H1 (cell line): ENCODE data around the gene KAT5. TPM values are rescaled to one million over a fixed set of nuclear protein-coding genes. Genes with fewer than 3 reads are reported as not detected.
"Not testable (repeated sequence)": the region's sequence is repeated elsewhere in the genome, so short reads cannot be mapped to it uniquely, and the experiment has no call there.

ENCODE experiments used
- CTCF ChIA-PET: fragments of 300-600 bp; sonication (Branson Sonifier 250); formaldehyde crosslinking; loops from one replicate; lab custom pipeline; 2021; ENCODE audit not compliant: partially characterized antibody; lab: Charles Lee
- POLR2A ChIA-PET: fragments of 300-600 bp; sonication (Branson Sonifier 250); formaldehyde crosslinking; loops from one replicate; lab custom pipeline; 2021; ENCODE audit warnings: inconsistent platforms; ENCODE audit not compliant: partially characterized antibody; lab: Charles Lee
- DNase-seq, 2 experiments: peaks; one replicate each; pipeline versions ENCODE4 v3.0.0 to v3.0.0-alpha.2; 2010 to 2022; ENCODE audit warnings: low spot score in 2 of 2, low read depth in 1 of 2, mixed read lengths in 1 of 2
- FAIRE-seq: peaks from 2 replicates; lab custom pipeline; 2011; peaks lifted over from hg19 to GRCh38; lab: Jason Lieb, UNC
- H2AFZ ChIP-seq: 2 replicates; pipeline ENCODE4 v1.8.1; 2012; ENCODE audit warnings: low read length, inconsistent platforms
- H2AK5ac ChIP-seq: 2 replicates; pipeline ENCODE4 v1.6.1; 2013; ENCODE audit warnings: low read depth, low read length
- H2BK120ac ChIP-seq: replicated peaks from 2 replicates; pipeline ENCODE3; 2013; ENCODE audit warnings: low read depth, low read length, inconsistent platforms
- H2BK12ac ChIP-seq: 2 replicates; pipeline ENCODE4 v1.6.1; 2013; ENCODE audit warnings: low read depth, low read length
- H2BK15ac ChIP-seq: 2 replicates; pipeline ENCODE4 v1.6.1; 2013; ENCODE audit warnings: low read length
- H2BK20ac ChIP-seq: 2 replicates; pipeline ENCODE4 v1.6.1; 2013; ENCODE audit warnings: low read length
- H2BK5ac ChIP-seq: 2 replicates; pipeline ENCODE4 v1.6.1; 2013; ENCODE audit warnings: low read depth, low read length
- H3K14ac ChIP-seq: 2 replicates; pipeline ENCODE4 v1.6.1; 2013; ENCODE audit warnings: inconsistent platforms; ENCODE audit not compliant: insufficient read length
- H3K18ac ChIP-seq: 2 replicates; pipeline ENCODE4 v1.6.1; 2013; ENCODE audit warnings: low read length; ENCODE audit errors: extremely low read depth
- H3K23ac ChIP-seq: 2 replicates; pipeline ENCODE4 v1.6.1; 2013; ENCODE audit warnings: inconsistent platforms; ENCODE audit not compliant: insufficient read length
- H3K23me2 ChIP-seq: 2 replicates; pipeline ENCODE4 v1.6.1; 2013; ENCODE audit warnings: low read depth, low read length
- H3K27ac ChIP-seq: 2 replicates; pipeline ENCODE4 v1.6.1; 2011; ENCODE audit warnings: low read depth, low read length, inconsistent platforms
- H3K27me3 ChIP-seq, 4 experiments: replicated peaks in 1 of 4; 1 replicate in 1 of 4; 2 replicates in 3 of 4; pipeline versions ENCODE4 v1.6.1 to v1.8.1; 2011 to 2013; ENCODE audit warnings: low read length in 3 of 4, mild to moderate bottlenecking in 3 of 4, inconsistent platforms in 2 of 4, mixed read lengths in 2 of 4, moderate library complexity in 1 of 4; ENCODE audit not compliant: control insufficient read depth in 3 of 4, insufficient read depth in 3 of 4; ENCODE audit errors: extremely low read depth in 1 of 4
- H3K36me3 ChIP-seq, 4 experiments: 2 replicates each; pipeline versions ENCODE4 v1.6.1 to v1.8.1; 2011 to 2013; ENCODE audit warnings: mild to moderate bottlenecking in 4 of 4, low read length in 3 of 4, moderate library complexity in 2 of 4, control low read depth in 1 of 4, inconsistent platforms in 1 of 4; ENCODE audit not compliant: insufficient read depth in 4 of 4, control insufficient read depth in 2 of 4
- H3K4ac ChIP-seq: replicated peaks from 2 replicates; pipeline ENCODE3; 2013; ENCODE audit warnings: low read length, low read depth, mixed read lengths, inconsistent platforms; ENCODE audit not compliant: insufficient read length
- H3K4me1 ChIP-seq, 4 experiments: replicated peaks in 1 of 4; 1 replicate in 1 of 4; 2 replicates in 3 of 4; pipeline versions ENCODE4 v1.6.1 to v1.8.1; 2011 to 2013; ENCODE audit warnings: low read length in 3 of 4, inconsistent platforms in 2 of 4, mixed read lengths in 1 of 4; ENCODE audit not compliant: insufficient read depth in 4 of 4, control insufficient read depth in 3 of 4
- H3K4me2 ChIP-seq, 2 experiments: 2 replicates each; pipeline versions ENCODE4 v1.6.1 to v1.8.1; 2011 to 2013; ENCODE audit warnings: low read depth in 2 of 2, low read length in 2 of 2, control low read depth in 1 of 2, inconsistent platforms in 1 of 2, mild to moderate bottlenecking in 1 of 2; ENCODE audit not compliant: insufficient read depth in 1 of 2
- H3K4me3 ChIP-seq, 4 experiments: fragments of 200-600, 300-600 bp in 1 of 4; sonication (generic), shearing (Covaris generic), sonication (Bioruptor Twin) in 1 of 4; 2 replicates each; pipeline versions ENCODE4 v1.5.1 to v1.8.1; 2011 to 2016; ENCODE audit warnings: low read length in 4 of 4, low read depth in 3 of 4, control low read depth in 2 of 4, inconsistent platforms in 2 of 4, mild to moderate bottlenecking in 2 of 4, mixed read lengths in 1 of 4, moderate library complexity in 1 of 4; ENCODE audit not compliant: insufficient read depth in 2 of 4; ENCODE audit errors: extremely low read depth in 1 of 4
- H3K56ac ChIP-seq: replicated peaks from 2 replicates; pipeline ENCODE3; 2013; ENCODE audit warnings: low read depth, mild to moderate bottlenecking, mixed read lengths, low read length, inconsistent platforms; ENCODE audit not compliant: insufficient read length
- H3K79me1 ChIP-seq: 2 replicates; pipeline ENCODE4 v1.6.1; 2013; ENCODE audit warnings: low read depth, low read length, control low read depth
- H3K79me2 ChIP-seq, 2 experiments: 2 replicates each; pipeline versions ENCODE4 v1.6.1 to v1.8.1; 2012 to 2013; ENCODE audit warnings: low read length in 2 of 2, mild to moderate bottlenecking in 2 of 2, inconsistent platforms in 1 of 2; ENCODE audit not compliant: insufficient read depth in 2 of 2, control insufficient read depth in 1 of 2
- H3K9ac ChIP-seq, 4 experiments: replicated peaks in 1 of 4; 1 replicate in 1 of 4; 2 replicates in 3 of 4; pipeline versions ENCODE4 v1.6.1 to v1.8.1; 2011 to 2013; ENCODE audit warnings: low read depth in 3 of 4, low read length in 3 of 4, control low read depth in 2 of 4, mild to moderate bottlenecking in 2 of 4, moderate library complexity in 2 of 4, inconsistent platforms in 1 of 4; ENCODE audit errors: extremely low read depth in 1 of 4
- H3K9me3 ChIP-seq, 2 experiments: 2 replicates each; pipeline versions ENCODE4 v1.6.1 to v1.8.1; 2012 to 2013; ENCODE audit warnings: mild to moderate bottlenecking in 2 of 2, moderate library complexity in 2 of 2, control low read depth in 1 of 2, inconsistent platforms in 1 of 2, low read depth in 1 of 2, low read length in 1 of 2, mixed read lengths in 1 of 2; ENCODE audit not compliant: insufficient read depth in 2 of 2
- H4K20me1 ChIP-seq, 2 experiments: replicated peaks in 1 of 2; 2 replicates each; pipeline versions ENCODE3 to v1.8.1; 2011 to 2013; ENCODE audit warnings: inconsistent platforms in 2 of 2, low read length in 2 of 2, mild to moderate bottlenecking in 1 of 2; ENCODE audit not compliant: insufficient read depth in 2 of 2, control insufficient read depth in 1 of 2
- H4K5ac ChIP-seq: 2 replicates; pipeline ENCODE4 v1.6.1; 2013; ENCODE audit warnings: low read length, low read depth, mixed read lengths, inconsistent platforms; ENCODE audit not compliant: insufficient read length
- H4K8ac ChIP-seq: 2 replicates; pipeline ENCODE4 v1.8.0; 2013; ENCODE audit warnings: mild to moderate bottlenecking, moderate library complexity, low read length, inconsistent platforms; ENCODE audit not compliant: insufficient read depth; ENCODE audit errors: extremely low read depth
- H4K91ac ChIP-seq: replicated peaks from 2 replicates; pipeline ENCODE3; 2013; ENCODE audit warnings: low read length, mixed read lengths, inconsistent platforms; ENCODE audit not compliant: insufficient read length
- WGBS, 2 experiments: shearing (Covaris generic) in 1 of 2; methylation state at CpG; one replicate each; pipeline versions ENCODE4 v1.1.6 to v1.1.7; 2013 to 2015; ENCODE audit warnings: low lambda C conversion rate in 2 of 2, mixed read lengths in 2 of 2, inconsistent platforms in 1 of 2, low coverage in 1 of 2, missing lambda C conversion rate in 1 of 2; ENCODE audit not compliant: insufficient replicate concordance in 2 of 2, insufficient coverage in 1 of 2, insufficient read length in 1 of 2; ENCODE audit errors: extremely low coverage in 1 of 2, missing lambda C conversion rate in 1 of 2; 5-methylcytosine and 5-hydroxymethylcytosine counted together
- polyA plus RNA-seq, 7 experiments: library from polyadenylated mRNA; depleted of rRNA in 3 of 7; stranded (reverse) in 5 of 7; unstranded in 2 of 7; fragments of >200 nt in 5 of 7; fragments of 200-250 nt in 2 of 7; gene quantifications; 1 replicate in 5 of 7; 2 replicates in 1 of 7; 4 replicates in 1 of 7; pipeline versions ENCODE4 v1.2.1 to v1.2.3, GENCODE V29; 2011 to 2013; ENCODE audit warnings: missing spikeins in 2 of 7, mixed read lengths in 2 of 7
- total RNA-seq: library from RNA; stranded (reverse); fragmentation: NEBNext Ultra II Directional; extraction: Animal tissue kit (Norgen Biotek cat#: 25700); gene quantifications from 2 replicates; pipeline ENCODE4 v1.2.1, GENCODE V29; 2021

Gene KAT5
- total and polyA plus RNA-seq, 2 of the 8 experiments (the other 6 are each of a cell fraction or from before 2014, with no cell fraction given) = 26.7 to 37.4 TPM

DNA sequence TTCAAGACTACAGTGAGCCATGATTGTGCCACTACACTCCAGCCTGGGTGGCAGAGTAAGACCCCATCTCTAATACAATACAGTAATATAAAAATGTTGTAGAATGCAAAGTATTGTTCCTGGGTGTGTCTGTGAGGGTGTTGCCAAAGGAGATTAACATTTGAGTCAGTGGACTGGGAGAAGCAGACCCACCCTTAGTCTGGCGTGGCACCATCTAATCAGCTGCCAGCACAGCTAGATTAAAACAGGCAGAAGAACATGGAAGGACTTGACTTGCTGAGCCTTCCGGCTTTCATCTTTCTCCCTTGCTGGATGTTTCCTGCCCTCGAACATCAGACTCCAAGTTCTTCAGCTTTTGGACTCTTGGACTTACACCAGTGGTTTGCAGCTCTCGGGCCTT, 23.1 kb downstream of the KAT5 start:
- not testable (repeated sequence) for H4K8ac ChIP-seq, H3K56ac ChIP-seq, H3K14ac ChIP-seq, H3K27ac ChIP-seq, FAIRE-seq, H2BK120ac ChIP-seq, H3K9ac ChIP-seq, H3K23me2 ChIP-seq, H2BK15ac ChIP-seq, H3K4me1 ChIP-seq, H3K27me3 ChIP-seq, H2AFZ ChIP-seq, H2AK5ac ChIP-seq, H3K79me2 ChIP-seq, H4K20me1 ChIP-seq, DNase-seq, H3K18ac ChIP-seq, H2BK20ac ChIP-seq, H4K91ac ChIP-seq, H2BK12ac ChIP-seq, H3K79me1 ChIP-seq, H2BK5ac ChIP-seq, H3K23ac ChIP-seq, H3K36me3 ChIP-seq, H3K4ac ChIP-seq, H4K5ac ChIP-seq, H3K4me3 ChIP-seq, H3K4me2 ChIP-seq
- 80% methylated on average over 4 of the region's 4 CpGs; no CpG with 5 or more reads in 1 of the 2 experiments for WGBS, 2 experiments
- peaks cover 20 to 25% of the 10 kb centered on the region in 2 experiments for H3K9me3 ChIP-seq
- POLR2A ChIA-PET = interaction anchor here (0.6 to 1.2 kb wide), 2 partner anchors 14 to 131 kb away, joined by 3 read pairs; partner anchors contain the start of gene RNASEH2C
- CTCF ChIA-PET = interaction anchor here (0.8 to 1.6 kb wide), 3 partner anchors 17 to 178 kb away, joined by 3 to 5 read pairs (median 4); no protein-coding TSS in a partner anchor
